Measurements from ENCODE around the gene PRR12.
A peak's percentile ranks its signal among the peaks of the same experiment; 100 is the strongest.

Gene PRR12, protein sequence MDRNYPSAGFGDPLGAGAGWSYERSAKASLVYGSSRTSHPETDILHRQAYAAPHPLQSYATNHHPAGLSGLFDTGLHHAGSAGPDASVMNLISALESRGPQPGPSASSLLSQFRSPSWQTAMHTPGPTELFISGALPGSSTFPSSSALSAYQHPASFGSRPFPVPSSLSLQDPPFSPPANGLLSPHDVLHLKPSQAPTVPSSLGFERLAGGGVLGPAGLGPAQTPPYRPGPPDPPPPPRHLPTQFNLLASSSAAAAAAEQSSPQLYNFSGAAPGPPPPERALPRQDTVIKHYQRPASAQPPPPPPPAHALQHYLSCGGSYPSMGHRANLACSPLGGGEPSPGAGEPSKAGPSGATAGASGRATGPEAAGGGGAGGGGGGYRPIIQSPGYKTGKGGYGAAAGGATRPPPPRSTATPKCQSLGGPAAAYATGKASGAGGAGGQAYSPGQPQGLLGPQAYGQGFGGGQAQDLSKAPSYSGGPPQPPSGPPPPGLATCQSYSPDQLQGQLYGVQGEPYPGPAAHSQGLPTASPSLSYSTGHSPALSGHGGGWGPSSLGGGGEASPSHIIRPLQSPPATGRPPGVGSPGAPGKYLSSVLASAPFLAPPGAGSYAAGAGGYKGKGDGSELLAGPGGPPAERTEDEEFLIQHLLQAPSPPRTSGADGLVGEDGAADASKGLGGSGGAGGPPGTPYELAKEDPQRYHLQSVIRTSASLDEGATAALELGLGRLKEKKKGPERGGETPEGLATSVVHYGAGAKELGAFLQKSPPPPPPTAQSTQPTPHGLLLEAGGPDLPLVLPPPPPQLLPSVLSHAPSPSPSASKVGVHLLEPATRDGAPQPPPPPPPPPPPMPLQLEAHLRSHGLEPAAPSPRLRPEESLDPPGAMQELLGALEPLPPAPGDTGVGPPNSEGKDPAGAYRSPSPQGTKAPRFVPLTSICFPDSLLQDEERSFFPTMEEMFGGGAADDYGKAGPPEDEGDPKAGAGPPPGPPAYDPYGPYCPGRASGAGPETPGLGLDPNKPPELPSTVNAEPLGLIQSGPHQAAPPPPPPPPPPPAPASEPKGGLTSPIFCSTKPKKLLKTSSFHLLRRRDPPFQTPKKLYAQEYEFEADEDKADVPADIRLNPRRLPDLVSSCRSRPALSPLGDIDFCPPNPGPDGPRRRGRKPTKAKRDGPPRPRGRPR (N-terminal part only)

DNA sequence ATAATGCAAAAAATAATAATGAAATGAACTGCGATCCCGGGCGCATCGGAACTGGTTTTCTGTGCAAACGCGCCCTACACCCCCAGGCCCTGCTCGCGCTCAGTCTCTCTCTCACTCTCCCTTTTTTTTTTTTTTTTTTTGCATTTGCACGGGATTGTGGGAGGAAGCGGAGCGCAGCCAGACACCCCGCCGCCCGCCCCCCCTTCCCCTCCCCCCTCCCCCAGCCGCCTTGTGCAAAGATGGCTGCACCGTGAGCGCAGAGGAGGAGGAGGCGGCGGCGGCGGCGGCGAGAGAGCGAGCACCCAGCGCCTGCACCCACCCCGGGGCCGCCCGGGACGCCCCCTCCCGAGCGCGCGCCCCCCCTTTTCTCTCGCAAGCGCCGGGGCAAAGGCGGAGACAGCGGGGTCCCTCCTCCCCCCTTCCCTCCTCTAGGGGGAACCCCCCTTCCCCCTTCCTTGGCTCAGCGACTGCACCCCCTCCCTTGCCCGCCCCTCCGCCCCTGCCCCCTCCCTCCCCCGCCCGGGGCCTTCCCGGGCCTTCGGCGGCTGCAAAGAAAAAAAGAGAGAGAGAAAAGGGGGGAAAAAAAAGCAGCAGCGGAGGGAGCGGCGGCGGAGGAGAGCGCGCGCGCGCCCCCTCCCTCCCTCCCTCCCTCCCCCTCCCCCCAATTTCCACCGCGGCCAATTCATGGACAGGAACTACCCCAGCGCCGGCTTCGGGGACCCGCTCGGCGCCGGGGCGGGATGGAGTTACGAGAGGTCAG lies at the start of gene PRR12:
PRR12 (plus strand) TSS at position 212 of the 760 bp plus-strand sequence; CDS start at position 685, 473 bp downstream.
- peak; percentile 84 for DNase-seq

DNA sequence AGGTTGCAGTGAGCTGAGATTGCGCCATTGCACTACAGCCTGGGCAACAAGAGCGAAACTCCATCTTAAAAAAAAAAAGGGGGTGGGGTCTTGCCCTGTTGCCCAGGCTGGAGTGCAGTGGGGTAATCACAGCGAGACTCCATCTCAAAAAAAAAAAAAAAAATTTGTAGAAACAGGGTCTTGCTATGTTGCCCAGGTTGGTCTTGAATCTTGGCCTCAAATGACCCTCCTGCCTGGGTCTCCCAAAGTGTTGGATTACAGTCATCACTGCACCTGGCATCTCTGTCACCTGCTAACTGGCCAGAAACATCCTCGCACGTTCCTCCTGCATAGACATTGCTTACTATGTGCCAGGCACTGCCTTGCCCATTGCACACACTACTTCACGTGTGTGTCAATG lies 49.1 kb upstream of the PRR12 start:
- DNase-seq = no peak

DNA sequence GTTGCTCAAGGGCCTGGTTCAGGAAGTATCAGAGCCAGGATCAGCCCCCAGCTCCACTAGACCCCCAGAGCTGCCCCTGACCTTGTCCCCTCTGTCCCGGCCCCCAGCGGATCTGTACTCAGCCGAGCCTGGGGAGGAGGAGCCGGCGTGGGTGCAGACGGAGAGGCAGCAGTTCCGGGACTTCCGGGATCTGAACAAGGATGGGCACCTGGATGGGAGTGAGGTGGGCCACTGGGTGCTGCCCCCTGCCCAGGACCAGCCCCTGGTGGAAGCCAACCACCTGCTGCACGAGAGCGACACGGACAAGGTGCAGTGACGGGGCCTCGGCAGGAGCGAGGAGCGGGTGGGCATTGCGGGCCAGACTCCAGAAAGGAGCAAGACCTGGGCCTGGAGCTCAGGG lies 48.5 kb upstream of the PRR12 start:
- DNase-seq = no peak

- DNase-seq = no peak
These were observed 48.0 kb upstream of the PRR12 start for GRCh38 chr19:49543032-49543431.

DNA sequence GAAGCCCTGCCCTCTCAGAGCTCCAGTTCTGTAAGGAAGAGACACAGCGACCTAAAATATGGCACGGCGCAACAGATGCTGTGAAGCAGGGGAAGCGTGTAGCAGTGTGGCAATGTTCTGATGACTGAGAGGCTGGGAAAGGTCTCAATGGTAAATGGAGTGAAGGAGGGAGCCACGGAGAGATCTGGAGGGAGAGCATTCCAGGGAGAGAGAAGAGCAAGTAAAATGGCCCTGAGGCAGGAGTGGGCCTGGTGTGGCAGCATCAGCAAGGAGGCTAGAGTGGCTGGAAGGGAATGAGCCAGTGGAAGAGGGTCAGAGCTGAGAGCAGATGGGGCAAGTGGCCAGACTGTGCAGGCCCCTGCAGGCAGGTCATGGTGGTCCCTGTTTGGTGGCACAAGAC lies 46.8 kb upstream of the PRR12 start:
- DNase-seq = no peak

DNA sequence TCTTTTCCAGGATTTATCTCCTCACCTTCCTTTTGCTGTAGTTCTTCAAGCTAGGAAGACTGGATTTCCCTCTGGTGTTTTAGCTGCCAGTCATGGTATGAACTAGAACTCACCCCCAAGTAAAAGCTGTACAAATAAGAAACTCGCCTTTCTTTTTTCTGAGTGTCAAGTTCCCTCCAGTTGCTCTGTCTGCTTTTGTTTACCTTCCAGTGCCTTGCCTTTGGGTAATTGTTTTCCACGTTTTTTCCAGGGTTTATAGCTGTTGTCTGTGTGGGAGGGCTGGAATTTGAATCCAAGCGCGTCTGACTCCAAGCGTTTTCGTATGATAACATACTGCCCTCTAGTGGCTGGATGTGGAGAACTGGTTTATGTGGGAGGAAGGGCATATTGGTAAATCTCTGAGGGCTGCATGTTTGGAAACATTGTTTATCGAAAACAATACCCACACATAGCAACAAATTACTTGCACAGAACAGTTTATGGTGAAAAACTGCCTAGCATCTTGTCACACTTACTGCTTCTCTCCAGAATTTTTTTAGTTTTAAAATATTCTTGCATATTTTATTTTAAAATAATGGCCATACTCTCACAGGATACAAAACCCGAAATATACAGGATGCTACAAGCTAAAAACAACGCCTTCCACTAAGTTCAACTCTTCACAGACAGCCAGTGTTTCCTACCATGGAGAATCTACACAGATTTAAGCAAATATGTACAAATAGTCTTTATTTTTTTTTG lies 44.0 kb upstream of the PRR12 start:
- peak; percentile 79 for DNase-seq

GRCh38 chr19:49549045-49549444 lies 41.9 kb upstream of the PRR12 start:
- peak; percentile 32 for DNase-seq

- no peak for DNase-seq
These were observed 39.5 kb upstream of the PRR12 start for GRCh38 chr19:49551531-49551930.

- peak; percentile 69 for DNase-seq
These were observed 38.2 kb upstream of the PRR12 start for GRCh38 chr19:49552749-49553148.

GRCh38 chr19:49553451-49554271 lies 37.3 kb upstream of the PRR12 start:
- DNase-seq = peak; percentile 73

DNA sequence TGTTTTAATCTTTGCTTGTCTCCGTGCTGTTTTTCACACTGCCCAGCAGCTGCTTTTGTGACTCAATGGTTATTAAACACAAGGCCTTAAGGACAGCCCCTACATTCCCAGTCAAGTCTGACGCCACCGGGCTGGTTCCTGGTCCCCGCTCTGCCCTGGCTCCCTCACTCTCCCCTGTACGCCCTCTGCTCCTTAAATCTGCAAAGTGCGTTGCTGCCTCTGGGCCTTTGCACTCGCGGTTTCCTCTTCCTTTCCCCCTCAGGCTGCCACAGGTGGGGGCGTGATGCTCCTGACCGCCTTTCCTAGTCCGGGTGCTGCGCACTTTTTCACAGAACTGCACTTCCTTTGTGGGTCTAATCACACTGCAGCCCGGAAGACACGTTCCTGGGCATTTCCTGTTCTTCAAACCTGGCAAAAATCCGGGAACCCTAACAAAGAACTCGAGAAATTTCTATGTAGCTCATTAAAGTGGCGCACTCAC lies 36.2 kb upstream of the PRR12 start:
- DNase-seq = peak; percentile 72

DNA sequence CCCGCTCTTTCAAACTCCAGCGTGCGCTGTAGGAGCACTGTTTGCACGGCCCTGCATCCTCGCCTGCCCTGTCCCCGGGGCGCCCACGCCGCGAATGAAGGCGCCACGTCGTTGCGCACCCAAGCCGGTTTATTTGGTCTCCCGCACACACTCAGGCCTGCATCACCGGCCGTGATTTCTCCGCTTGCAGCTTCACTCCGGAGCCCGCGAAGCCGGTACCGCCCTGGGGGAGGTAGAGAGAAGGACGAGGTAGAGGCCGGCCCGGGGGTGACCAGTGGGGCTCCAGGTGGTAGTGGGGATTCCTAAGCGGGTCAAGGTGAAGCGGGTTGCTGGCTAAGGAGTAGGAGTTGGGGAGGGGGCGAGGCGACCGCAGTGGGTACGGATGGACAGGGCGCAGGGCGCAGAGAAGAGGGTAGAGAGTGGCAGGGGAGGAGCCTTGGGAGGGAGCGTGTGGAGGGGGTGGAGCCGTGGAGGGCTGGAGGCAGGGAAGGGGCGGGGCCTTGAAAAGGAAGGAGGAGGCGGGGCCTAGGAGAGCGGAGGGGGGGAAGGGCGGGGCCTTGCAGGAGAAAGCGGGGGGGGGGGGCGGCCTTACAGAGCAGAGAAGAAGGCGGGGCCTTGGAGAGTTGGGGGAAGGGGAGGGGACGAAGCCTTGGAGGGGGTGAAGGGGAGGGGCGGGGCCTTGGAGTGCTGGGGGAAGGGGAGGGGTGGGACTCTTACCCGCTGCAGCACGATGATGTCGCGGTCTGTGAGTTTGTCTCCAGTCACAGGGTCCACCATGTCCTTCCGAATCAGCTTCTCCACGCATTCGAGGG lies 35.2 kb upstream of the PRR12 start:
- peak; percentile 91 for DNase-seq

- DNase-seq = peak; percentile 60
These were observed 34.3 kb upstream of the PRR12 start for GRCh38 chr19:49556412-49557398.

- peak; percentile 20 for DNase-seq
These were observed 33.2 kb upstream of the PRR12 start for GRCh38 chr19:49557641-49558325.

DNA sequence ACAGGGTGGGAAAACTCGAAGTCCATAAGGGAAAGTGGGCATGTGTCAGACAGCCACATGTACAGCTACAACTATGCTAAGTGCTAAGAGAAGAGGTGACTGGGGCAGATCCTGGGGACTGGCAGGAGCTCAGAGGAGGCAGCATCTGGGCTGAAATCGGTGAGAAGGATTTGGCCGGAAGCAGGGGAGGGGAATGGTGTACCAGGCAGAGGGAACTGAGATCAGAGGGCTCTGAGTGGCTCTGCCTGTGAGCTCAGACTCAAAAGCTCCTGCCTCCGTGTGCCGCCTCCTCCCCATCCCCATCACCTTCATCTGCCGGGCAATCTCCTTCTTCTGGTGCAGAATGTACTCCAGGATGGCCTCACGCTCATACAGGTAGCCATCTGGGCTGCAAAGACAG lies 32.4 kb upstream of the PRR12 start:
- peak; percentile 70 for DNase-seq

- no peak for DNase-seq
These were observed 31.5 kb upstream of the PRR12 start for GRCh38 chr19:49559443-49559842.

DNA sequence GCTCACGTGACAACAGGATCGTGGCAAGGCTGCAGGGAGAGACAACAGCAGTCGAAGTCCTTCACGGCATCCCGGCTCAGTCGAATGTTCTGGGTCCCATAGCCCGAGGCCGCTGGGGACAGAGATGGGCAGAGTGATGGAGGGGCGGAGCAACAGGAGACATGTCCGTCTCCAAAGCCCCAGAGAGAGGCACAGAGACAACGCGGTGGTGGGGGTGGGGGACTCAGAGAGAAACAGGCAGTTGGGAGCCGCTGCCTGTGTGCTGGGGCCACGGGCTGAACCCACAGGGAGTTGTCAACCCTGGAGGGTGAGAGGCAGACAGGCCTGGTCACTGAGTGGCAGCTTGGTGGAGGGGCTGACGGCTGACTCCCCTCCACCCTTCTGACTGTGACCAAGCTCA lies 31.1 kb upstream of the PRR12 start:
- DNase-seq = peak; percentile 54
